ENCODE results near the gene DIPK1B.

Gene DIPK1B

GRCh38 chr9:136679431-136679941, 32.9 kb upstream of the DIPK1B start:
- TF ChIP-seq, protein P1, sequence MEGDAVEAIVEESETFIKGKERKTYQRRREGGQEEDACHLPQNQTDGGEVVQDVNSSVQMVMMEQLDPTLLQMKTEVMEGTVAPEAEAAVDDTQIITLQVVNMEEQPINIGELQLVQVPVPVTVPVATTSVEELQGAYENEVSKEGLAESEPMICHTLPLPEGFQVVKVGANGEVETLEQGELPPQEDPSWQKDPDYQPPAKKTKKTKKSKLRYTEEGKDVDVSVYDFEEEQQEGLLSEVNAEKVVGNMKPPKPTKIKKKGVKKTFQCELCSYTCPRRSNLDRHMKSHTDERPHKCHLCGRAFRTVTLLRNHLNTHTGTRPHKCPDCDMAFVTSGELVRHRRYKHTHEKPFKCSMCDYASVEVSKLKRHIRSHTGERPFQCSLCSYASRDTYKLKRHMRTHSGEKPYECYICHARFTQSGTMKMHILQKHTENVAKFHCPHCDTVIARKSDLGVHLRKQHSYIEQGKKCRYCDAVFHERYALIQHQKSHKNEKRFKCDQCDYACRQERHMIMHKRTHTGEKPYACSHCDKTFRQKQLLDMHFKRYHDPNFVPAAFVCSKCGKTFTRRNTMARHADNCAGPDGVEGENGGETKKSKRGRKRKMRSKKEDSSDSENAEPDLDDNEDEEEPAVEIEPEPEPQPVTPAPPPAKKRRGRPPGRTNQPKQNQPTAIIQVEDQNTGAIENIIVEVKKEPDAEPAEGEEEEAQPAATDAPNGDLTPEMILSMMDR (conservative IDR thresholded peaks at IDR 0.05; ENCODE audit: low read depth, low read length) = no peak
- no peak for DNase-seq (ENCODE audit: low read depth)
- H3K4me3 ChIP-seq (ENCODE audit: low read length) = no peak overlapping the region

DNA sequence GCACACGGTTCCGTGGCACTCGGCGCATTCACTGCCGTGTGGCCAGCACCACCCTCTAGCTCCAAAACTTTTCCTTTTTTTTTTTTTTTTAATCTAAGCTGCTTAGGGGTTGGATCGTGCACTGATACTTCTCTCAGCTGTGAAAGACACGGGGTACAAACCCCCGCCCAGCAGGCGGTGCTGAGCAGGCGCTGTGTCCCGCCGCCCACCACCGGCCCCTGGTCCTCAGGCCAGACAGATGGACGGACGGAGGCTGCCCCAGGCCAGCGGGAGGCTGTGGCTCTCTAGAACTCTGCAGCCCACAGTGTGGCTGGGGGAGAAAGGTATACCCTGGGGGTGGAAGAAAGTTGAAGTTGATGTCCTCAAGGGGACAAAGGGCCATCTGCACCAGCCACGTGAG, 31.3 kb upstream of the DIPK1B start:
- no peak for DNase-seq (ENCODE audit: low read depth)
- TF ChIP-seq, protein P1 (conservative IDR thresholded peaks at IDR 0.05; ENCODE audit: low read depth, low read length) = no peak
- no peak overlapping the region for H3K4me3 ChIP-seq (ENCODE audit: low read length)

DNA sequence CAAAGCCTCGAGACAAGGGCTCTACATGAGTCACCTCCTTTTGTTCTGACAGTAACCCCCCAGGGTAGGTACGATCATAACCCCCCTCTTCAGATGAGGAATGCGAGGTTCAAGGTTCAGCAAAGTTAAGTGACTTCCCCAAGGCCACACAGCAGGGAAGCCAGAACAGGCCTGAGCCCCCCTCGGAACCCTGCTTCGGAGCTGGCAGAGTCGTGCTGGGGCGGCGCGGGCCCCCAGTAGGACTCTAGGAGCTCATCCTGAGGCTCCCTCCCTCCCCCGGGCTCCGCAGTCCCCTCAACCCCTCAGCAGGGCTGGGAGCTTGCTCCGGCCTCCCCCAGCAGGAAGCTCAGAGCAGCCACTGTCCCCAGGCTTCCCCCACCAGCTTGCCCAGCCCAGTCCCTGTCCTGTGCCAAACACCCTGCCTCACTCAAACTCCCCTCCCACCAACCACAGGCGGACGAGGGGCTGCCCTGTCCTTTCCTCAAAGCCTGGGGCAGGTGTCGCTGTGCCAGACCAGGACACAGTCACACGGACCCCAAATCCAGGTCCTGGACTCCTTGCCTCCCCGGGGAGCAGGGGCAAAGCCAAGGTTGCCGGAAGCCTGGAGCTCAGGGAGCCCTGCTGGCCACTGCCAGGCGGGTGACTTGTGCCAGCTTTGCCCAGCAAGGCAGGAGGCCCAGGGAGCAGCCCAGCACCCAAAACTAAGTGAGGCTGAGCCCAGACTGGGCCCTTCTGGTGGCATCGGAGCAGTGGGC, 30.2 kb upstream of the DIPK1B start:
- no peak overlapping the region for H3K4me3 ChIP-seq (ENCODE audit: low read length)
- TF ChIP-seq, protein P1 (conservative IDR thresholded peaks at IDR 0.05; ENCODE audit: low read depth, low read length) = no peak
- no peak for DNase-seq (ENCODE audit: low read depth)

DNA sequence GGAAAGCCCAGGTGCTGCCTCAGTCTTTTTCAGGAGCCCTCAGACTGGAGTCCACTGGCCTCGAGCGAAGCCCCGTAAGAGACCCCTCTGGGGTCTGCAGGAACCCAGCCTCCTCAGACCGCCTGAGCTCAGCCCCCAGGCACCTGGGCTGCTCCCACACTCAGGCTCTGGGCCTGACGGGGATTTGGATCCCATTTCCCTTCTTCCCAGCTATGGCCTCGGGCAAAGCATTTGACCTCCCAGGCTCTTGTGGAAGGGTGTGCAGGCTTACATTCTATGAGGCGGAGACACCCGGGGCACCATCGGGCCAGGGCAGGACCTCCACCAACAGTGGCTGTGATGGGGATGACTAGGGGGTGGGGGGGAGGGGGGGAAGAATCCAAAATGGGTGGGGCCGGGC, 29.7 kb upstream of the DIPK1B start:
- H3K4me3 ChIP-seq (ENCODE audit: low read length) = no peak overlapping the region
- TF ChIP-seq, protein P1 (conservative IDR thresholded peaks at IDR 0.05; ENCODE audit: low read depth, low read length) = no peak
- no peak for DNase-seq (ENCODE audit: low read depth)

- TF ChIP-seq, protein P1 (conservative IDR thresholded peaks at IDR 0.05; ENCODE audit: low read depth, low read length) = no peak
- no peak overlapping the region for H3K4me3 ChIP-seq (ENCODE audit: low read length)
- DNase-seq (ENCODE audit: low read depth) = no peak
These were observed 29.1 kb upstream of the DIPK1B start for GRCh38 chr9:136683173-136683745.

GRCh38 chr9:136683755-136684154, 28.6 kb upstream of the DIPK1B start:
- TF ChIP-seq, protein P1 (conservative IDR thresholded peaks at IDR 0.05; ENCODE audit: low read depth, low read length) = no peak
- no peak for DNase-seq (ENCODE audit: low read depth)
- no peak overlapping the region for H3K4me3 ChIP-seq (ENCODE audit: low read length)

DNA sequence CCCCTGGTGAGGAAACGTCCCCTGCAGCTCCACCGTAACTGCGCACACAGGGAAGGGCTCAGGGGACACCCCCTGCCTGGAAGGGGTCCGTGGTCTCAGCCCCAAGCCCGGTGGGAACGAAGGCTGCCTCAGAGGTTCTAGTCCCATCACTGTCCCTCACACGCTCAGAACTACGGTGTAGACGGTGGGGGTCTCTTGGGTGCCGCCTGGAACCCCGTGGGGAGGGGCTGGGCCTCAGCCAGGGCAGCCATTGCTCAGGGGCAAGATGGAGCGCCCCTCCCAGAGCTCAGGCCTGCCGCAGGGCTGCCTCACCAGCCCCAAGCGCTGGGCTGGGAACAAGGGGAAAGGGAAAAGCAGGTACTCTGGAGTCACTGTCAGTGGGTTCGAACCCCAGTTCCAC, 28.0 kb upstream of the DIPK1B start:
- TF ChIP-seq, protein P1 (conservative IDR thresholded peaks at IDR 0.05; ENCODE audit: low read depth, low read length) = no peak
- H3K4me3 ChIP-seq (ENCODE audit: low read length) = no peak overlapping the region
- DNase-seq (ENCODE audit: low read depth) = no peak
